ENCODE measurements around the gene AUTS2. TPM values are rescaled to one million over a fixed set of nuclear protein-coding genes. Genes with fewer than 3 reads are reported as not detected.

AUTS2 gene
- total and polyA plus RNA-seq, 2 donors (not counting 1 experiment from before 2014, with no cell fraction given) = 0.60 to 9.1 TPM

GRCh38 chr7:70512144-70512543 is 913.9 kb downstream of the AUTS2 start:
- Histone ChIP-seq H3K27ac (ENCODE audit: insufficient read depth, low read length) (no peak overlapping the region), H3K27me3 (ENCODE audit: control insufficient read depth, insufficient read depth, low read length) (no peaks in the 10 kb centered on the region), H3K4me2 (ENCODE audit: extremely low read depth, insufficient read depth, low read length) (no peak overlapping the region), H3K4me1 (ENCODE audit: control insufficient read depth, extremely low read depth, insufficient read depth, low read length) (no peaks in the 10 kb centered on the region), H3K36me3 (ENCODE audit: control insufficient read depth, insufficient read depth, low read length) (no peaks in the 10 kb centered on the region), H4K20me1 (ENCODE audit: control insufficient read depth, extremely low read depth, insufficient read depth, low read length) (no peaks in the 10 kb centered on the region), H3K4me3 (replicated peaks in 1 of 4; ENCODE audit: control extremely low read depth in 1 of 4, insufficient read depth in 1 of 4, low read depth in 3 of 4, low read length in 4 of 4) (no peak overlapping the region), H3K9ac (ENCODE audit: insufficient read depth, low read length) (no peak overlapping the region), H3K9me3 (ENCODE audit: control insufficient read depth, insufficient read depth, low read depth, low read length) (no peaks in the 10 kb centered on the region), H3K79me2 (ENCODE audit: control insufficient read depth, insufficient read depth, low read length) (no peaks in the 10 kb centered on the region), H2AFZ (ENCODE audit: low read length) (no peak overlapping the region)
- DNase-seq (ENCODE audit: low read depth in 2 of 2) = no peak
- no peak for TF ChIP-seq CTCF (conservative IDR thresholded peaks at IDR 0.05 in 1 of 2, IDR thresholded peaks at IDR 0.05 in 1 of 2; ENCODE audit: low read depth in 1 of 2, low read length in 2 of 2)
- TF ChIP-seq EZH2 (IDR thresholded peaks at IDR 0.05; ENCODE audit: low read length, missing control alignments) = no peak

- Histone ChIP-seq H3K36me3 (ENCODE audit: control insufficient read depth, insufficient read depth, low read length) (no peaks in the 10 kb centered on the region), H3K4me1 (ENCODE audit: control insufficient read depth, extremely low read depth, insufficient read depth, low read length) (no peaks in the 10 kb centered on the region), H3K27ac (ENCODE audit: insufficient read depth, low read length) (no peak overlapping the region), H3K79me2 (ENCODE audit: control insufficient read depth, insufficient read depth, low read length) (no peaks in the 10 kb centered on the region), H3K4me2 (ENCODE audit: extremely low read depth, insufficient read depth, low read length) (no peak overlapping the region), H3K9ac (ENCODE audit: insufficient read depth, low read length) (no peak overlapping the region), H3K4me3 (replicated peaks in 1 of 4; ENCODE audit: control extremely low read depth in 1 of 4, insufficient read depth in 1 of 4, low read depth in 3 of 4, low read length in 4 of 4) (no peak overlapping the region), H4K20me1 (ENCODE audit: control insufficient read depth, extremely low read depth, insufficient read depth, low read length) (no peaks in the 10 kb centered on the region), H2AFZ (ENCODE audit: low read length) (no peak overlapping the region), H3K27me3 (ENCODE audit: control insufficient read depth, insufficient read depth, low read length) (no peaks in the 10 kb centered on the region), H3K9me3 (ENCODE audit: control insufficient read depth, insufficient read depth, low read depth, low read length) (no peaks in the 10 kb centered on the region)
- TF ChIP-seq EZH2 (IDR thresholded peaks at IDR 0.05; ENCODE audit: low read length, missing control alignments) (no peak), CTCF (conservative IDR thresholded peaks at IDR 0.05 in 1 of 2, IDR thresholded peaks at IDR 0.05 in 1 of 2; ENCODE audit: low read depth in 1 of 2, low read length in 2 of 2) (no peak)
- DNase-seq (ENCODE audit: low read depth in 2 of 2) = no peak
Measured at GRCh38 chr7:70512761-70513160, 914.5 kb downstream of the AUTS2 start.

- DNase-seq (ENCODE audit: low read depth in 2 of 2) = peak in 1 of 2 donors; percentile 72
- Histone ChIP-seq H3K79me2 (ENCODE audit: control insufficient read depth, insufficient read depth, low read length) (no peaks in the 10 kb centered on the region), H3K9me3 (ENCODE audit: control insufficient read depth, insufficient read depth, low read depth, low read length) (no peaks in the 10 kb centered on the region), H3K4me1 (ENCODE audit: control insufficient read depth, extremely low read depth, insufficient read depth, low read length) (no peaks in the 10 kb centered on the region), H3K4me2 (ENCODE audit: extremely low read depth, insufficient read depth, low read length) (no peak overlapping the region), H3K9ac (ENCODE audit: insufficient read depth, low read length) (no peak overlapping the region), H4K20me1 (ENCODE audit: control insufficient read depth, extremely low read depth, insufficient read depth, low read length) (no peaks in the 10 kb centered on the region), H3K4me3 (replicated peaks in 1 of 4; ENCODE audit: control extremely low read depth in 1 of 4, insufficient read depth in 1 of 4, low read depth in 3 of 4, low read length in 4 of 4) (no peak overlapping the region), H2AFZ (ENCODE audit: low read length) (no peak overlapping the region), H3K36me3 (ENCODE audit: control insufficient read depth, insufficient read depth, low read length) (no peaks in the 10 kb centered on the region), H3K27ac (ENCODE audit: insufficient read depth, low read length) (no peak overlapping the region), H3K27me3 (ENCODE audit: control insufficient read depth, insufficient read depth, low read length) (no peaks in the 10 kb centered on the region)
- no peak for TF ChIP-seq CTCF (conservative IDR thresholded peaks at IDR 0.05 in 1 of 2, IDR thresholded peaks at IDR 0.05 in 1 of 2; ENCODE audit: low read depth in 1 of 2, low read length in 2 of 2)
- TF ChIP-seq EZH2 (IDR thresholded peaks at IDR 0.05; ENCODE audit: low read length, missing control alignments) = no peak
Measured at GRCh38 chr7:70520611-70521010, 922.3 kb downstream of the AUTS2 start.
